ENCODE measurements around the gene SEL1L2. TPM values are rescaled to one million over a fixed set of nuclear protein-coding genes. Genes with fewer than 3 reads are reported as not detected.
"Not testable (repeated sequence)": the region's sequence is repeated elsewhere in the genome, so short reads cannot be mapped to it uniquely, and the experiment has no call there.

Gene SEL1L2
- total RNA-seq, 1 donor from 2014 or later = 1.4 TPM

- intact Hi-C loops (cut with micrococcal nuclease) = no loop called here
- peak within 1 kb of the TSS; percentile 76 for H3K4me3 ChIP-seq
- DNase-seq = peak; percentile 82
- peaks cover 12% of the 10 kb centered on the region for H3K4me1 ChIP-seq
- H3K36me3 ChIP-seq = no peaks in the 10 kb centered on the region
- H3K27me3 ChIP-seq (ENCODE audit: low read depth) = peaks cover 20% of the 10 kb centered on the region
- H3K9me3 ChIP-seq (replicated peaks) = peaks cover 32% of the 10 kb centered on the region
- H3K27ac ChIP-seq (replicated peaks) = peak within 1 kb of the TSS; percentile 73
- TF ChIP-seq CTCF (IDR thresholded peaks at IDR 0.05; ENCODE audit: borderline replicate concordance) = peak; percentile 24
These were observed 4.8 kb upstream of the SEL1L2 start, which contains the start of gene MACROD2 for GRCh38 chr20:13995086-13995665. Gene MACROD2, plus strand, starts transcription at chr20:13995516.

- H3K27ac ChIP-seq (replicated peaks); intact Hi-C loops (cut with micrococcal nuclease): not testable (repeated sequence)
- peaks cover 12% of the 10 kb centered on the region for H3K4me1 ChIP-seq
These were observed 1.5 kb upstream of the SEL1L2 start for GRCh38 chr20:13991955-13992354.

GRCh38 chr20:13991311-13991710 lies 897 bp upstream of the SEL1L2 start:
- DNase-seq = no peak
- Histone ChIP-seq H3K36me3 (no peaks in the 10 kb centered on the region), H3K27me3 (ENCODE audit: low read depth) (peaks cover 14% of the 10 kb centered on the region), H3K4me3 (no peak overlapping the region), H3K9me3 (replicated peaks) (peaks cover 32% of the 10 kb centered on the region), H3K27ac (replicated peaks) (no peak overlapping the region), H3K4me1 (peaks cover 8% of the 10 kb centered on the region)
- intact Hi-C loops (cut with micrococcal nuclease) = no loop called here
- no peak for TF ChIP-seq CTCF (IDR thresholded peaks at IDR 0.05; ENCODE audit: borderline replicate concordance)

More at GRCh38 chr20:13991955-13992354, 1.5 kb upstream of the SEL1L2 start:
- Histone ChIP-seq H3K9me3 (replicated peaks) (peaks cover 32% of the 10 kb centered on the region), H3K27me3 (ENCODE audit: low read depth) (peaks cover 20% of the 10 kb centered on the region)
- DNase-seq, H3K4me3 ChIP-seq, H3K36me3 ChIP-seq: not testable (repeated sequence)

- no peaks in the 10 kb centered on the region for H3K36me3 ChIP-seq
- no peak overlapping the region for H3K27ac ChIP-seq (replicated peaks)
- no peak for DNase-seq
- H3K4me1 ChIP-seq = no peaks in the 10 kb centered on the region
- no peak overlapping the region for H3K4me3 ChIP-seq
- intact Hi-C loops (cut with micrococcal nuclease) = no loop called here
- no peaks in the 10 kb centered on the region for H3K9me3 ChIP-seq (replicated peaks)
- no peaks in the 10 kb centered on the region for H3K27me3 ChIP-seq (ENCODE audit: low read depth)
- no peak for TF ChIP-seq CTCF (IDR thresholded peaks at IDR 0.05; ENCODE audit: borderline replicate concordance)
These were observed 6.2 kb downstream of the SEL1L2 start for GRCh38 chr20:13984211-13984610.

- H3K9me3 ChIP-seq (replicated peaks) = no peaks in the 10 kb centered on the region
- no peak for TF ChIP-seq CTCF (IDR thresholded peaks at IDR 0.05; ENCODE audit: borderline replicate concordance)
- H3K4me3 ChIP-seq = no peak overlapping the region
- no peak overlapping the region for H3K27ac ChIP-seq (replicated peaks)
- intact Hi-C loops (cut with micrococcal nuclease) = no loop called here
- no peak for DNase-seq
- H3K27me3 ChIP-seq (ENCODE audit: low read depth) = no peaks in the 10 kb centered on the region
- H3K4me1 ChIP-seq = no peaks in the 10 kb centered on the region
- no peaks in the 10 kb centered on the region for H3K36me3 ChIP-seq
These were observed 29.9 kb downstream of the SEL1L2 start for GRCh38 chr20:13960525-13960924.

GRCh38 chr20:13960119-13960518 lies 30.3 kb downstream of the SEL1L2 start:
- no peak for DNase-seq
- Histone ChIP-seq H3K36me3 (no peaks in the 10 kb centered on the region), H3K9me3 (replicated peaks) (no peaks in the 10 kb centered on the region), H3K4me3 (no peak overlapping the region), H3K27me3 (ENCODE audit: low read depth) (no peaks in the 10 kb centered on the region), H3K4me1 (no peaks in the 10 kb centered on the region), H3K27ac (replicated peaks) (no peak overlapping the region)
- TF ChIP-seq CTCF (IDR thresholded peaks at IDR 0.05; ENCODE audit: borderline replicate concordance) = no peak
- intact Hi-C loops (cut with micrococcal nuclease) = no loop called here

Data from left ventricle myocardium inferior (tissue), 1 donor.